Right lobe of liver (tissue), 4 donors: ENCODE measurements around the gene SIL1.

ENCODE experiments used
- CTCF ChIP-seq, 4 donors: fragments of 200-600 bp in 3 of 4; fragments of 450-650 bp in 1 of 4; IDR thresholded peaks; one replicate each; pipeline versions ENCODE4 v1.5.1 to v1.8.0; 2016 to 2022; ENCODE audit warnings: antibody characterized with exemption in 4 of 4, mild to moderate bottlenecking in 2 of 4
- POLR2A ChIP-seq: fragments of 450-650 bp; IDR thresholded peaks from one replicate; pipeline ENCODE4 v1.6.1; 2017; ENCODE audit warnings: antibody characterized with exemption, mild to moderate bottlenecking
- donor health status: DM: no; HTN: no; CAD: no.
- donor health status: DM: no; HTN: no; CAD: no.
- donor health status: DM: no; HTN: yes; CAD: no.

DNA sequence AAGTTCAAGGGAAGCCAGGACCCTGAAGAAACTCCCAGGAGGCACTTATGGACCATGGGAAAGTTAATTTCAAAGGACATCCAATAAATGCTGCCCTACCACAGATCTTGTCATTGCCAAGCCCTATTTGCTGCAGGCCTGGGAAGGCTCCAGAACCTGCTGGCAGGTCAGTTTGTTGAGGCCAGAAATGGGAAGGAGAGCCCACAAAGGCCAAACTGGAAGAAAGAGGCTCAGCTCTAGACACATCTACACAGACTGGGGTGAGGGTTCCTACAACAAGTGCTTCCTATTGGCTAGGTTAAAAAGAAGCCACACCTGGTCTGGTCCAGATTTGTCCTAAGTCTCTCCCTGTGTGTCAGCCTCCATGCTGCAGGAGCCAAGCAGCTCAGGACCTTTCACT lies 94.4 kb downstream of the SIL1 start:
- TF ChIP-seq CTCF (IDR thresholded peaks at IDR 0.05) (no peak), POLR2A (no peak)
